HEK293 (cell line): Measurements from ENCODE around the gene MICU1.

Experiments
- CTCF ChIP-seq: fragments of 450-650 bp; formaldehyde crosslinking; IDR thresholded peaks from 2 replicates; pipeline ENCODE4 v1.5.1; 2016; ENCODE audit warnings: missing biosample characterization, missing genetic modification characterization
- SP2 ChIP-seq: fragments of 450-650 bp; formaldehyde crosslinking; IDR thresholded peaks from 2 replicates; pipeline ENCODE4 v1.5.1; 2016; ENCODE audit warnings: missing biosample characterization, missing genetic modification characterization
- ZNF18 ChIP-seq: fragments of 450-650 bp; formaldehyde crosslinking; IDR thresholded peaks from 2 replicates; pipeline ENCODE4 v1.5.1; 2016; ENCODE audit warnings: missing biosample characterization, missing genetic modification characterization
- ZNF23 ChIP-seq: fragments of 450-650 bp; formaldehyde crosslinking; IDR thresholded peaks from 2 replicates; pipeline ENCODE4 v1.5.1; 2016; ENCODE audit warnings: missing biosample characterization, missing genetic modification characterization, borderline replicate concordance
- ZNF274 ChIP-seq, 2 experiments: fragments of 200-500 bp in 1 of 2; fragments of 450-650 bp in 1 of 2; sonication (Bioruptor generic) in 1 of 2; formaldehyde crosslinking in 1 of 2; IDR thresholded peaks; 2 replicates each; pipeline versions ENCODE4 v1.5.1 to v1.6.1; 2014 to 2016; ENCODE audit warnings: borderline replicate concordance in 1 of 2, inconsistent platforms in 1 of 2, low read length in 1 of 2, missing biosample characterization in 1 of 2, missing genetic modification characterization in 1 of 2
- ZNF311 ChIP-seq: fragments of 450-650 bp; formaldehyde crosslinking; IDR thresholded peaks from 2 replicates; pipeline ENCODE4 v1.5.1; 2017; ENCODE audit warnings: missing biosample characterization, missing genetic modification characterization, borderline replicate concordance
- ZNF354C ChIP-seq: fragments of 450-650 bp; formaldehyde crosslinking; IDR thresholded peaks from 2 replicates; pipeline ENCODE4 v1.5.1; 2016; ENCODE audit warnings: missing biosample characterization, missing genetic modification characterization, low read depth, borderline replicate concordance
- ZNF488 ChIP-seq: fragments of 450-650 bp; formaldehyde crosslinking; IDR thresholded peaks from 2 replicates; pipeline ENCODE4 v1.5.1; 2016; ENCODE audit warnings: missing biosample characterization, missing genetic modification characterization
- ZNF501 ChIP-seq: fragments of 450-650 bp; formaldehyde crosslinking; IDR thresholded peaks from 2 replicates; pipeline ENCODE4 v1.5.1; 2016; ENCODE audit warnings: missing biosample characterization, missing genetic modification characterization
- ZNF76 ChIP-seq: fragments of 450-650 bp; formaldehyde crosslinking; IDR thresholded peaks from 2 replicates; pipeline ENCODE4; 2016; ENCODE audit warnings: low read depth, missing biosample characterization, missing genetic modification characterization, borderline replicate concordance
- ZNF776 ChIP-seq: fragments of 450-650 bp; formaldehyde crosslinking; IDR thresholded peaks from 2 replicates; pipeline ENCODE4 v1.5.0; 2017; ENCODE audit warnings: missing biosample characterization, missing genetic modification characterization, borderline replicate concordance
- ZSCAN16 ChIP-seq: fragments of 450-650 bp; formaldehyde crosslinking; IDR thresholded peaks from 2 replicates; pipeline ENCODE4 v1.5.1; 2016; ENCODE audit warnings: missing biosample characterization, missing genetic modification characterization
- TF ChIP-seq, protein P1 (sequence below): fragments of 450-650 bp; formaldehyde crosslinking; IDR thresholded peaks from 2 replicates; pipeline ENCODE4 v1.5.1; 2017; ENCODE audit warnings: missing biosample characterization, mild to moderate bottlenecking, missing genetic modification characterization, moderate library complexity
- TF ChIP-seq, protein P2 (sequence below): fragments of 450-650 bp; formaldehyde crosslinking; IDR thresholded peaks from 2 replicates; pipeline ENCODE4 v1.5.1; 2016; ENCODE audit warnings: missing biosample characterization, missing genetic modification characterization

GRCh38 chr10:72418679-72419078 is 207.2 kb downstream of the MICU1 start:
- TF ChIP-seq ZNF18 (tag by site-specific recombination) = no peak
- no peak for TF ChIP-seq CTCF (tag by site-specific recombination)
- TF ChIP-seq ZNF501 = no peak
- no peak for TF ChIP-seq ZNF488
- TF ChIP-seq ZNF311 (tag by site-specific recombination) = no peak
- TF ChIP-seq ZNF76 (tag by site-specific recombination) = no peak
- TF ChIP-seq ZNF23 (tag by site-specific recombination) = no peak
- TF ChIP-seq, protein P1, sequence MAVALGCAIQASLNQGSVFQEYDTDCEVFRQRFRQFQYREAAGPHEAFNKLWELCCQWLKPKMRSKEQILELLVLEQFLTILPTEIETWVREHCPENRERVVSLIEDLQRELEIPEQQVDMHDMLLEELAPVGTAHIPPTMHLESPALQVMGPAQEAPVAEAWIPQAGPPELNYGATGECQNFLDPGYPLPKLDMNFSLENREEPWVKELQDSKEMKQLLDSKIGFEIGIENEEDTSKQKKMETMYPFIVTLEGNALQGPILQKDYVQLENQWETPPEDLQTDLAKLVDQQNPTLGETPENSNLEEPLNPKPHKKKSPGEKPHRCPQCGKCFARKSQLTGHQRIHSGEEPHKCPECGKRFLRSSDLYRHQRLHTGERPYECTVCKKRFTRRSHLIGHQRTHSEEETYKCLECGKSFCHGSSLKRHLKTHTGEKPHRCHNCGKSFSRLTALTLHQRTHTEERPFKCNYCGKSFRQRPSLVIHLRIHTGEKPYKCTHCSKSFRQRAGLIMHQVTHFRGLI (tag by site-specific recombination) = no peak
- TF ChIP-seq ZSCAN16 = no peak
- no peak for TF ChIP-seq ZNF354C (tag by site-specific recombination)
- no peak for TF ChIP-seq SP2 (tag by site-specific recombination)
- TF ChIP-seq ZNF776 (tag by site-specific recombination) = no peak
- TF ChIP-seq, protein P2, sequence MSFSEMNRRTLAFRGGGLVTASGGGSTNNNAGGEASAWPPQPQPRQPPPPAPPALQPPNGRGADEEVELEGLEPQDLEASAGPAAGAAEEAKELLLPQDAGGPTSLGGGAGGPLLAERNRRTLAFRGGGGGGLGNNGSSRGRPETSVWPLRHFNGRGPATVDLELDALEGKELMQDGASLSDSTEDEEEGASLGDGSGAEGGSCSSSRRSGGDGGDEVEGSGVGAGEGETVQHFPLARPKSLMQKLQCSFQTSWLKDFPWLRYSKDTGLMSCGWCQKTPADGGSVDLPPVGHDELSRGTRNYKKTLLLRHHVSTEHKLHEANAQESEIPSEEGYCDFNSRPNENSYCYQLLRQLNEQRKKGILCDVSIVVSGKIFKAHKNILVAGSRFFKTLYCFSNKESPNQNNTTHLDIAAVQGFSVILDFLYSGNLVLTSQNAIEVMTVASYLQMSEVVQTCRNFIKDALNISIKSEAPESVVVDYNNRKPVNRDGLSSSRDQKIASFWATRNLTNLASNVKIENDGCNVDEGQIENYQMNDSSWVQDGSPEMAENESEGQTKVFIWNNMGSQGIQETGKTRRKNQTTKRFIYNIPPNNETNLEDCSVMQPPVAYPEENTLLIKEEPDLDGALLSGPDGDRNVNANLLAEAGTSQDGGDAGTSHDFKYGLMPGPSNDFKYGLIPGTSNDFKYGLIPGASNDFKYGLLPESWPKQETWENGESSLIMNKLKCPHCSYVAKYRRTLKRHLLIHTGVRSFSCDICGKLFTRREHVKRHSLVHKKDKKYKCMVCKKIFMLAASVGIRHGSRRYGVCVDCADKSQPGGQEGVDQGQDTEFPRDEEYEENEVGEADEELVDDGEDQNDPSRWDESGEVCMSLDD = no peak
- TF ChIP-seq ZNF274 (IDR thresholded peaks at IDR 0.05; ENCODE audit: low read length) = no peak
- TF ChIP-seq ZNF274 (tag by site-specific recombination; IDR thresholded peaks at IDR 0.05; ENCODE audit: borderline replicate concordance) = no peak
